ENCODE results near the gene RASA2.

DNA sequence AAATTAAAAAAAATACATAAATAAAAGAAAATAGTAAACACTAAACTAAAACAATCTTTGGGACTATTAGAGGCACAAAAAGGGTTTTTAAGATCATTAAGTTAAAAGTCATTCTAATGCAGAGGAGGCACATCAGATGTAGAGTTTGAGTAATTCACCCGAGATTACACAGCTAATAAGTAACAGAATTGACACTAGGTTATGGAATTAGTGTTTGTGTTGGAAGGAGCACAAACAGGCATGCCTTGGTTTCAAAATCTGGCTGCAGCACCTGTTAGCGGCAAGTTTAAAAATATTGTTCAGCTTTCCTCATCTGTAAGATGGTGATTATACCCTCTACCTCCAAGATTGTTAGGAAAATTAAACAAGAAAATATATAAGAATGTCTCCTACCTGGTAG, 39.0 kb downstream of the RASA2 start:
- TF ChIP-seq POLR2A (IDR thresholded peaks at IDR 0.05; ENCODE audit: low read depth, low read length) (no peak), CHD1 (IDR thresholded peaks at IDR 0.05; ENCODE audit: low read depth, low read length) (no peak), MXI1 (IDR thresholded peaks at IDR 0.05; ENCODE audit: borderline replicate concordance, low read depth, low read length) (no peak), NFE2L2 (IDR thresholded peaks at IDR 0.05; ENCODE audit: low read depth, low read length) (no peak), RFX5 (IDR thresholded peaks at IDR 0.05; ENCODE audit: low read depth, low read length) (no peak), SMC3 (IDR thresholded peaks at IDR 0.05; ENCODE audit: low read depth, low read length) (no peak), CEBPB (IDR thresholded peaks at IDR 0.05; ENCODE audit: low read depth, low read length) (no peak), FOS (IDR thresholded peaks at IDR 0.05; ENCODE audit: low read depth, low read length) (no peak), RCOR1 (IDR thresholded peaks at IDR 0.05; ENCODE audit: insufficient replicate concordance, low read length) (no peak), RAD21 (IDR thresholded peaks at IDR 0.05; ENCODE audit: low read length) (no peak)
- TF ChIP-seq, protein P1, sequence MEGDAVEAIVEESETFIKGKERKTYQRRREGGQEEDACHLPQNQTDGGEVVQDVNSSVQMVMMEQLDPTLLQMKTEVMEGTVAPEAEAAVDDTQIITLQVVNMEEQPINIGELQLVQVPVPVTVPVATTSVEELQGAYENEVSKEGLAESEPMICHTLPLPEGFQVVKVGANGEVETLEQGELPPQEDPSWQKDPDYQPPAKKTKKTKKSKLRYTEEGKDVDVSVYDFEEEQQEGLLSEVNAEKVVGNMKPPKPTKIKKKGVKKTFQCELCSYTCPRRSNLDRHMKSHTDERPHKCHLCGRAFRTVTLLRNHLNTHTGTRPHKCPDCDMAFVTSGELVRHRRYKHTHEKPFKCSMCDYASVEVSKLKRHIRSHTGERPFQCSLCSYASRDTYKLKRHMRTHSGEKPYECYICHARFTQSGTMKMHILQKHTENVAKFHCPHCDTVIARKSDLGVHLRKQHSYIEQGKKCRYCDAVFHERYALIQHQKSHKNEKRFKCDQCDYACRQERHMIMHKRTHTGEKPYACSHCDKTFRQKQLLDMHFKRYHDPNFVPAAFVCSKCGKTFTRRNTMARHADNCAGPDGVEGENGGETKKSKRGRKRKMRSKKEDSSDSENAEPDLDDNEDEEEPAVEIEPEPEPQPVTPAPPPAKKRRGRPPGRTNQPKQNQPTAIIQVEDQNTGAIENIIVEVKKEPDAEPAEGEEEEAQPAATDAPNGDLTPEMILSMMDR (conservative IDR thresholded peaks at IDR 0.05; ENCODE audit: low read depth, low read length) = no peak
- TF ChIP-seq, protein P2, sequence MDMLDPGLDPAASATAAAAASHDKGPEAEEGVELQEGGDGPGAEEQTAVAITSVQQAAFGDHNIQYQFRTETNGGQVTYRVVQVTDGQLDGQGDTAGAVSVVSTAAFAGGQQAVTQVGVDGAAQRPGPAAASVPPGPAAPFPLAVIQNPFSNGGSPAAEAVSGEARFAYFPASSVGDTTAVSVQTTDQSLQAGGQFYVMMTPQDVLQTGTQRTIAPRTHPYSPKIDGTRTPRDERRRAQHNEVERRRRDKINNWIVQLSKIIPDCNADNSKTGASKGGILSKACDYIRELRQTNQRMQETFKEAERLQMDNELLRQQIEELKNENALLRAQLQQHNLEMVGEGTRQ (IDR thresholded peaks at IDR 0.05; ENCODE audit: low read depth, low read length) = no peak
